Colonic mucosa (tissue), 4 donors: Measurements from ENCODE around the gene FRAT2. TPM values are rescaled to one million over a fixed set of nuclear protein-coding genes. Genes with fewer than 3 reads are reported as not detected.

Experiments
- DNase-seq: peaks from one replicate; pipeline ENCODE4 v3.0.0-alpha.2; 2020
- H3K27ac ChIP-seq: fragments of 200-600 bp; one replicate; pipeline ENCODE4 v1.8.0; 2021
- H3K27me3 ChIP-seq: fragments of 200-600 bp; one replicate; pipeline ENCODE4 v1.8.0; 2021
- H3K36me3 ChIP-seq: fragments of 200-600 bp; one replicate; pipeline ENCODE4 v1.8.0; 2021
- H3K4me1 ChIP-seq: fragments of 200-600 bp; one replicate; pipeline ENCODE4 v1.8.0; 2021; ENCODE audit warnings: mild to moderate bottlenecking
- H3K4me3 ChIP-seq: fragments of 200-600 bp; one replicate; pipeline ENCODE4 v1.8.0; 2021
- H3K9ac ChIP-seq, 2 donors: one replicate each; pipeline ENCODE4 v1.7.0; 2013; ENCODE audit warnings: control low read depth in 2 of 2, low read depth in 2 of 2, low read length in 2 of 2
- H3K9me3 ChIP-seq: fragments of 200-600 bp; one replicate; pipeline ENCODE4 v1.8.0; 2021
- intact Hi-C: fragments of 100-400 bp; cut with DNase I; formaldehyde crosslinking; loops from one replicate; pipeline ENCODE4 v1.14.1; 2022
- total RNA-seq, 2 donors: library from RNA; stranded (reverse); fragmentation: NEBNext Ultra II Directional in 1 of 2; extraction: Animal tissue kit (Norgen Biotek cat#: 25700) in 1 of 2; gene quantifications; one replicate each; pipeline ENCODE4 v1.2.1, GENCODE V29; 2021
- TF ChIP-seq, protein P1 (sequence below): fragments of 200-600 bp; IDR thresholded peaks from one replicate; pipeline ENCODE4 v1.8.0; 2022; ENCODE audit warnings: antibody characterized with exemption, mild to moderate bottlenecking
- donor health status: healthy.
- donor health status: DM: no; HTN: no; CAD: no.
- donor health status: DM: no; HTN: no; CAD: no.

Gene FRAT2
- total RNA-seq, 2 donors from 2014 or later: 34.3 to 53.1 TPM

DNA sequence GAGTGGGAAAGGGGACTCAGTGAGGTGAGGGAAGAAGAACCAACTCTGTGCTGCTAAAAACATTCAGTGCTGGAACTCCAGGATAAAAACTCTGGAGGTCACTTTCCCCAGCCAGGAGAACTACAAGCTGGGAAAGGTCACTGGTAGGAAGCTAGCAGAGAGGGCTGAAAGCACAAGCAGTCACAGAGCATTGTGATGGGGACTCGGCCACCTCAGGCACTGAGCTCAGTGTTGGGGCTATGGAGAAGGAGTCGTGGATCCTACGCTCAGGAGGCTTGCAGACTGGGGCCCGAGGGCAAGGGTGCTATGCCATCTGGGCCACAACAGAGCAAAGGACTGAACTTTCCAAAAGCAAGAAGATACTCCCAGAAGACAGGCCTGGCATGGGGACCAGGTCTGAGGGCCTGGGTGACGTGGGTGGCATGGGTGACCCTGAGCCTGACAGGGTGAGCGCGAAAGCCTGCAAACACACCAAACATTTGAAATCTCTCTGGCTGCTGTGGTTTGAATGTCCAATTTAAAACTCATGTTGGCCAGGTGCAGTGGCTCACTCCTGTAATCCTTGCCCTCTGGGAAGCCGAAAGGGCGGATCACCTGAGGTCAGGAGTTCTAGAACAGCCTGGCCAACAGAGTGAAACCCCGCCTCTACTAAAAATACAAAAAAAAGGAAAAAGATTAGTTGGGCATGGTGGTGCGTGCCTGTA lies 32.3 kb downstream of the FRAT2 start:
- H3K36me3 ChIP-seq: no peaks in the 10 kb centered on the region
- H3K27ac ChIP-seq: no peak overlapping the region
- intact Hi-C loops: no loop called here
- H3K4me3 ChIP-seq: no peak overlapping the region
- H3K9ac ChIP-seq: no peak overlapping the region
- no peaks in the 10 kb centered on the region for H3K4me1 ChIP-seq
- TF ChIP-seq, protein P1, sequence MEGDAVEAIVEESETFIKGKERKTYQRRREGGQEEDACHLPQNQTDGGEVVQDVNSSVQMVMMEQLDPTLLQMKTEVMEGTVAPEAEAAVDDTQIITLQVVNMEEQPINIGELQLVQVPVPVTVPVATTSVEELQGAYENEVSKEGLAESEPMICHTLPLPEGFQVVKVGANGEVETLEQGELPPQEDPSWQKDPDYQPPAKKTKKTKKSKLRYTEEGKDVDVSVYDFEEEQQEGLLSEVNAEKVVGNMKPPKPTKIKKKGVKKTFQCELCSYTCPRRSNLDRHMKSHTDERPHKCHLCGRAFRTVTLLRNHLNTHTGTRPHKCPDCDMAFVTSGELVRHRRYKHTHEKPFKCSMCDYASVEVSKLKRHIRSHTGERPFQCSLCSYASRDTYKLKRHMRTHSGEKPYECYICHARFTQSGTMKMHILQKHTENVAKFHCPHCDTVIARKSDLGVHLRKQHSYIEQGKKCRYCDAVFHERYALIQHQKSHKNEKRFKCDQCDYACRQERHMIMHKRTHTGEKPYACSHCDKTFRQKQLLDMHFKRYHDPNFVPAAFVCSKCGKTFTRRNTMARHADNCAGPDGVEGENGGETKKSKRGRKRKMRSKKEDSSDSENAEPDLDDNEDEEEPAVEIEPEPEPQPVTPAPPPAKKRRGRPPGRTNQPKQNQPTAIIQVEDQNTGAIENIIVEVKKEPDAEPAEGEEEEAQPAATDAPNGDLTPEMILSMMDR: no peak
- H3K27me3 ChIP-seq: no peaks in the 10 kb centered on the region
- no peak for DNase-seq
- H3K9me3 ChIP-seq: no peaks in the 10 kb centered on the region

DNA sequence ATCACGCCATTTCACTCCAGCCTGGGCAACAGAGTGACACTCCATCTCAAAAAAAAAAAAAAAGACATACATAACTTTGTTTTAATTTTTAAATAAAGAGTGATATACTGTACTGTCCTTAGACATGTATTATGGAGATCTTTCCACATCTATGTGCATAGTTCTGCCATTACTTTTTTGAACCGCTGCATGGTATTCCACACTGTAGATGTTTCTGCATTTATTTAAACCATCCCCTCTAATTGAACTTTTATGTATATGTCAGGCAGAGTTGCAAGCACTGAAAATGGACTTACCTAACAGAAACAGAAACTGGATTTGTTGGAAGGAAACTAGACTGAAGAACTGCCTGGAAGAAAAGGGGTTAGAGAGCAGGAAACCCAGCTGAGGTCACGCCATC lies 33.5 kb downstream of the FRAT2 start:
- Histone ChIP-seq H3K4me3 (no peak overlapping the region), H3K9ac (no peak overlapping the region), H3K4me1 (no peaks in the 10 kb centered on the region), H3K9me3 (no peaks in the 10 kb centered on the region), H3K27ac (no peak overlapping the region), H3K27me3 (no peaks in the 10 kb centered on the region), H3K36me3 (no peaks in the 10 kb centered on the region)
- DNase-seq: no peak
- TF ChIP-seq, protein P1: no peak
- intact Hi-C loops: no loop called here

DNA sequence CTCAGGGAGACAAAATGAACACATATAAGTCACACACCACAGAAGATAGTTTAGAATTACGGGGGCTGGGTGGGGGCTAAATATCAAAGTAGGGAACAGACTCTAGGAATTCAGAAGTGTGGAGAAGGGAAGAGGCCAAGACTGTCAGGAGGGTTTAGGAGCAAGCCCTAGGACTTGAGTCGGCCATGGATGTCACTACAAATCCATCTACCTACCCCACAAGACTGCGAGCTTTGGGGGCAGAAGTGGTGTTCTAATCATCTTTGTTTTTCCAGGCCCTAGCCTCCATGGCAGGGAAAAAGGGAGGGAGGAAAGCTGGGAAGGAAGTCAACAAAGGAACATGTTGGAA lies 36.3 kb downstream of the FRAT2 start:
- Histone ChIP-seq H3K4me1 (no peaks in the 10 kb centered on the region), H3K27me3 (no peaks in the 10 kb centered on the region), H3K9me3 (no peaks in the 10 kb centered on the region), H3K27ac (no peak overlapping the region), H3K4me3 (no peak overlapping the region), H3K9ac (no peak overlapping the region), H3K36me3 (no peaks in the 10 kb centered on the region)
- DNase-seq: no peak
- TF ChIP-seq, protein P1: no peak
- intact Hi-C loops: no loop called here

DNA sequence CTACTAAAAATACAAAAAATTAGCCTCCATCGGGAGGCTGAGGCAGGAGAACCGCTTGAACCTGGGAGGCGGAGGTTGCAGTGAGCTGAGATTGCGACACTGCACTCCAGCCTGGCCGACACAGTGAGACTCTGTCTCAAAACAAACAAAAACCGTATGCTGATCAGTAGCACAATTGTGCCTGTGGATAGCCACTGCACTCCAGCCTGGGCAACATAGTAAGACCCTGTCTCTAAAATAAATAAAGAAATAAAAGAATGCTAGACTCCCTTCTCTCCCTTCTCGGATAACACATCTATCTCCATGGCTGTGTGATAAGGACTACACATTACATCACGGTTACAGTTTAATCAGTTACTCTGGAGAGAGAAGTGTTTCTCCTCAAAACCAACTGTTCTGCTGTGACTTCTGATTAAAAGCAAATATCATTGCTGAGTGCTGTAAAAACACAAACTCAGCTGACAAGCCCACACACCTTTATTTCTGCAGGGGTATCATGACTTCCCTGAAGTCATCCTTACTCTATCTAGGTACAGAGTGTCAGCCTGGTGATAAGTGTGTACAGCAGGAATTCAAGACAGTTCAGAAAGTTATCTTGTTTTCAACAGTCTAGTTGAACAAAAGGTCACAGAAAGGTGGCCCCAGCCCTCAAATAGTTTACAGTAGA lies 36.8 kb downstream of the FRAT2 start:
- intact Hi-C loops: no loop called here
- DNase-seq: no peak
- no peaks in the 10 kb centered on the region for H3K36me3 ChIP-seq
- no peak overlapping the region for H3K27ac ChIP-seq
- TF ChIP-seq, protein P1: no peak
- H3K9me3 ChIP-seq: no peaks in the 10 kb centered on the region
- H3K4me3 ChIP-seq: no peak overlapping the region
- no peaks in the 10 kb centered on the region for H3K27me3 ChIP-seq
- H3K9ac ChIP-seq: no peak overlapping the region
- H3K4me1 ChIP-seq: no peaks in the 10 kb centered on the region

DNA sequence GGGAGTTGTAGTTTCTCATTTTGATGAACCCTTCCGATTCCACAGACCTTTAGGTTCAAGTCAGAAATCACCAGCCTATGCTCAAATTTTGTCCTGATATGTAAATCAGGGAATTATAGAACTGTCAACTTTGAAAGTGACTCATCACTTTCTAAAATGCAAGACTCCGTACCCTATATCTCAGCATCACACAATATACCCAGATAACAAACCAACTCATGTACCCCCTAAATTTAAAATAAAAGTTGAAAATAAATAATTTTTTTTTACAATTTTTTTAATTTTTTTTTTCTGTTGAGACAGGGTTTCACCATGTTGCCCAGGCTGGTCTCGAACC lies 41.7 kb downstream of the FRAT2 start:
- Histone ChIP-seq H3K9me3 (no peaks in the 10 kb centered on the region), H3K4me3 (no peak overlapping the region), H3K27ac (no peak overlapping the region), H3K36me3 (no peaks in the 10 kb centered on the region), H3K9ac (no peak overlapping the region), H3K27me3 (no peaks in the 10 kb centered on the region), H3K4me1 (no peaks in the 10 kb centered on the region)
- intact Hi-C loops: loop anchor here (5.0 kb wide), 1 partner anchor 39 kb away; the partner anchor contains the start of gene FRAT2
- TF ChIP-seq, protein P1: no peak
- DNase-seq: no peak
